ENCODE results near the gene ARID3A. TPM values are rescaled to one million over a fixed set of nuclear protein-coding genes. Genes with fewer than 3 reads are reported as not detected.

ARID3A gene
- total and polyA plus RNA-seq, 2 donors (not counting 3 experiments of a cell fraction or from before 2014, with no cell fraction given) = 5.4 to 13.2 TPM

- FAIRE-seq (no peak), DNase-seq (ENCODE audit: low read depth, low spot score) (no peak)
- H3K4me2 ChIP-seq (ENCODE audit: insufficient read depth, low read length) = no peak overlapping the region
- peaks cover 22% of the 10 kb centered on the region for H3K4me1 ChIP-seq (ENCODE audit: control insufficient read depth, extremely low read depth, insufficient read depth, low read length)
- no peaks in the 10 kb centered on the region for H3K27me3 ChIP-seq (ENCODE audit: control insufficient read depth in 2 of 2, insufficient read depth in 2 of 2, low read length in 2 of 2)
- TF ChIP-seq POLR2AphosphoS5 (IDR thresholded peaks at IDR 0.05; ENCODE audit: insufficient read depth, low read depth, low read length) = no peak
- TF ChIP-seq GATA2 (IDR thresholded peaks at IDR 0.05; ENCODE audit: insufficient read depth, insufficient read length, low read depth, low read length) = no peak
- TF ChIP-seq EZH2 (IDR thresholded peaks at IDR 0.05; ENCODE audit: borderline replicate concordance, low read depth, low read length, severe bottlenecking) = no peak
- TF ChIP-seq JUN (IDR thresholded peaks at IDR 0.05; ENCODE audit: borderline replicate concordance, insufficient read depth, insufficient read length, low read depth) = no peak
- no peak for TF ChIP-seq POLR2A (IDR thresholded peaks at IDR 0.05; ENCODE audit: low read depth, low read length)
- no peak for TF ChIP-seq MAX (IDR thresholded peaks at IDR 0.05; ENCODE audit: insufficient read depth, insufficient read length)
- no peak for TF ChIP-seq FOS (IDR thresholded peaks at IDR 0.05; ENCODE audit: borderline replicate concordance, insufficient read depth, low read length)
- TF ChIP-seq MYC (IDR thresholded peaks at IDR 0.05; ENCODE audit: low read depth, low read length) = no peak
- TF ChIP-seq CTCF (IDR thresholded peaks at IDR 0.05; ENCODE audit: extremely low read depth in 1 of 2, insufficient read depth in 1 of 2, low read depth in 1 of 2, low read length in 2 of 2) = no peak
- no peaks in the 10 kb centered on the region for H4K20me1 ChIP-seq (replicated peaks; ENCODE audit: control insufficient read depth, extremely low read depth, insufficient read depth, low read length)
- no peaks in the 10 kb centered on the region for H3K9me1 ChIP-seq (replicated peaks; ENCODE audit: control insufficient read depth, extremely low read depth, insufficient read depth, low read length)
- no peak overlapping the region for H2AFZ ChIP-seq (ENCODE audit: low read depth, low read length)
- peaks cover 2% of the 10 kb centered on the region for H3K79me2 ChIP-seq (ENCODE audit: control insufficient read depth, insufficient read depth, low read length)
- POLR2A ChIA-PET = no interaction called here
- no TSS peak for BruUV-seq (replicated peaks)
- no peaks in the 10 kb centered on the region for H3K9me3 ChIP-seq (replicated peaks; ENCODE audit: control insufficient read depth, insufficient read depth, low read length)
- CTCF ChIA-PET = interaction anchor here (1.5 kb wide), 1 partner anchor 42 kb away, joined by 3 read pairs; no protein-coding TSS in a partner anchor
- no peak overlapping the region for H3K9ac ChIP-seq (replicated peaks; ENCODE audit: extremely low read depth, insufficient read depth, low read length)
- intact Hi-C loops (cut with micrococcal nuclease) (loop anchor here (10.0 kb wide), 1 partner anchor 165 kb away; the partner anchor contains the start of gene GPX4), dilution Hi-C loops (cut with MboI; ENCODE audit: extremely low pct_ligation_motif_present, low sequenced_read_pairs) (no loop called here)
- no peaks in the 10 kb centered on the region for H3K36me3 ChIP-seq (ENCODE audit: control insufficient read depth in 2 of 2, extremely low read depth in 1 of 2, insufficient read depth in 2 of 2, low read length in 2 of 2)
- H3K4me3 ChIP-seq (replicated peaks in 1 of 3; ENCODE audit: insufficient read depth in 1 of 3, low read depth in 1 of 3, low read length in 3 of 3) = no peak overlapping the region
- H3K27ac ChIP-seq (ENCODE audit: insufficient read depth, low read depth, low read length) = no peak overlapping the region
Observed at GRCh38 chr19:939922-940321, 14.1 kb downstream of the ARID3A start.
